CD4-positive, CD25-positive, alpha-beta regulatory T cell (primary cell): ENCODE results near the gene FHIT. TPM values are rescaled to one million over a fixed set of nuclear protein-coding genes. Genes with fewer than 3 reads are reported as not detected.
A peak's percentile ranks its signal among the peaks of the same experiment; 100 is the strongest.
"Not testable (repeated sequence)": the region's sequence is repeated elsewhere in the genome, so short reads cannot be mapped to it uniquely, and the experiment has no call there.

Experiments used
- ATAC-seq, 2 donors: fragments of 150-1000 bp; cut with Tn5 transposase; one replicate each; pipeline ENCODE4 v1.10.0; 2021; ENCODE audit warnings: low read depth in 2 of 2, moderate number of reproducible peaks in 2 of 2, moderate library complexity in 1 of 2
- DNase-seq, 3 donors: peaks; one replicate each; pipeline versions ENCODE4 v3.0.0 to v3.0.0-alpha.2; 2012 to 2022; ENCODE audit warnings: mixed read lengths in 1 of 3
- H3K27ac ChIP-seq: one replicate; pipeline ENCODE4 v1.7.0; 2013; ENCODE audit warnings: mild to moderate bottlenecking, low read length; ENCODE audit not compliant: insufficient read depth, poor library complexity, severe bottlenecking
- H3K27me3 ChIP-seq: one replicate; pipeline ENCODE4 v1.7.0; 2013; ENCODE audit warnings: low read length; ENCODE audit not compliant: control insufficient read depth, insufficient read depth
- H3K36me3 ChIP-seq: one replicate; pipeline ENCODE4 v1.7.0; 2013; ENCODE audit warnings: mild to moderate bottlenecking, low read length, moderate library complexity; ENCODE audit not compliant: control insufficient read depth, insufficient read depth
- H3K4me1 ChIP-seq: 2 replicates; pipeline ENCODE4 v1.7.0; 2013; ENCODE audit warnings: mild to moderate bottlenecking, low read length; ENCODE audit not compliant: insufficient read depth, control insufficient read depth, poor library complexity, severe bottlenecking
- H3K4me3 ChIP-seq: one replicate; pipeline ENCODE4 v1.7.0; 2013; ENCODE audit warnings: low read depth, mild to moderate bottlenecking, low read length, moderate library complexity
- H3K9me3 ChIP-seq, 2 experiments: 1 replicate in 1 of 2; 2 replicates in 1 of 2; pipeline ENCODE4 v1.7.0; 2013; ENCODE audit warnings: low read length in 2 of 2, mild to moderate bottlenecking in 1 of 2, moderate library complexity in 1 of 2; ENCODE audit not compliant: control insufficient read depth in 2 of 2
- H3K27ac Mint-ChIP-seq, 3 donors: one replicate each; pipeline ENCODE4 v1.8.0; 2020 to 2022; ENCODE audit warnings: mild to moderate bottlenecking in 3 of 3, mixed read lengths in 3 of 3, moderate library complexity in 2 of 3
- H3K27me3 Mint-ChIP-seq: one replicate; pipeline ENCODE4 v1.8.0; 2022; ENCODE audit warnings: mild to moderate bottlenecking, mixed read lengths
- H3K36me3 Mint-ChIP-seq: one replicate; pipeline ENCODE4 v1.8.0; 2020; ENCODE audit warnings: mixed read lengths
- H3K4me1 Mint-ChIP-seq, 4 donors: one replicate each; pipeline ENCODE4 v1.8.0; 2020 to 2022; ENCODE audit warnings: mixed read lengths in 4 of 4, mild to moderate bottlenecking in 1 of 4
- H3K4me3 Mint-ChIP-seq, 4 donors: one replicate each; pipeline ENCODE4 v1.8.0; 2020 to 2022; ENCODE audit warnings: mild to moderate bottlenecking in 4 of 4, mixed read lengths in 4 of 4, moderate library complexity in 3 of 4
- H3K9me3 Mint-ChIP-seq, 7 donors: one replicate each; pipeline ENCODE4 v1.8.0; 2020 to 2022; ENCODE audit warnings: mixed read lengths in 7 of 7, mild to moderate bottlenecking in 3 of 7, moderate library complexity in 2 of 7
- polyA plus RNA-seq, 4 donors: library from polyadenylated mRNA; unstranded; fragments of 300-500 nt; fragmentation: Illumina TruSeq; gene quantifications; one replicate each; pipeline ENCODE4 v1.2.3, GENCODE V29; 2021
- total RNA-seq: library from RNA; stranded (reverse); gene quantifications from one replicate; pipeline ENCODE4 v1.2.3, GENCODE V29; 2022

Gene FHIT
- total and polyA plus RNA-seq, 5 donors from 2014 or later, result 7.8 to 120 (median 14.4) TPM

DNA sequence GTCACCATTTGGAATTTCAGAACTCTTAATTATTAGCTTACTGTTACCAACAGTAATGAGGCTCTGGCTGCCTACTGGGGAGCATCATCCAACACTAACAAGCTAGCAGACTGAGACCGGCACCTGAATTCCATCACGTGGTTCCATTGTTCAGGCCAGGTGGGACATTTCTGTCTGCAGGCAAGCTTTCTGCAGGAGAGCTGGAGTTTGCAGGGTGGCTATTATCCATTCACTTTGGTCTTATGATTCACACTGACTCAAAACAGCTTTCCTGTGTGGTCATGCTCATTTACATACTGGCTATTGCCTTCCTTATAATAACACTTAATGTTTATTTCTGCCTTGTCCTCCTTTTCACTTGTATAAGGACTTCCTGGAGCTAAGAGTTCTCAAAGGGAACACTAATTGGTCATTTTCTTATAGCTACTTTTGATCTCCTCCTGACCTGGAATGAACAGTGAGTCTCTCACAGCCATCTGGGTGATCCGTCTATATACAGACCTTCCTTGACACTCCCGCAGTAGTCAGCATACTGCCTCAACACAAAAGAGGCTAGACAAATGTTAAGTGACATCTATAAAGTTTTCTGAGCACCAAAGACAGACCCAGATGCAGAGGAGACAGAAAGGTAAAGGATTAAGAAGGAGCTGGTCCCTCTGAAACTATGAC lies 695.4 kb downstream of the FHIT start:
- Histone ChIP-seq H3K27ac (no peak overlapping the region), H3K4me3 (no peak overlapping the region), H3K9me3 (no peaks in the 10 kb centered on the region), H3K4me1 (no peaks in the 10 kb centered on the region), H3K27me3 (no peaks in the 10 kb centered on the region), H3K36me3 (no peaks in the 10 kb centered on the region)
- Mint-ChIP-seq H3K27me3 (no peaks in the 10 kb centered on the region), H3K27ac (no peak overlapping the region), H3K36me3 (no peaks in the 10 kb centered on the region), H3K4me3 (no peak overlapping the region), H3K9me3 (peaks cover 0 to 6% (median 0%) of the 10 kb centered on the region in 7 donors), H3K4me1 (peaks cover 0 to 3% (median 0%) of the 10 kb centered on the region in 4 donors)
- DNase-seq, result peak in 1 of 3 donors; percentile 64
- no peak for ATAC-seq

- DNase-seq (peak in 1 of 3 donors; percentile 61), ATAC-seq (no peak)
- H3K9me3 ChIP-seq, result no peaks in the 10 kb centered on the region
- H3K9me3 Mint-ChIP-seq, result peaks cover 0 to 6% (median 1%) of the 10 kb centered on the region in 7 donors
- H3K27me3 Mint-ChIP-seq, result no peaks in the 10 kb centered on the region
- no peak overlapping the region for H3K4me3 Mint-ChIP-seq
- H3K36me3 Mint-ChIP-seq, result no peaks in the 10 kb centered on the region
- H3K4me1 Mint-ChIP-seq, result peaks cover 0 to 3% (median 0%) of the 10 kb centered on the region in 4 donors
- no peak overlapping the region for H3K27ac Mint-ChIP-seq
- no peak overlapping the region for H3K4me3 ChIP-seq
- H3K36me3 ChIP-seq, result no peaks in the 10 kb centered on the region
- no peak overlapping the region for H3K27ac ChIP-seq
- H3K4me1 ChIP-seq, result no peaks in the 10 kb centered on the region
- no peaks in the 10 kb centered on the region for H3K27me3 ChIP-seq
Measured at GRCh38 chr3:60553144-60553543, 698.1 kb downstream of the FHIT start.

GRCh38 chr3:60552581-60552980 lies 698.7 kb downstream of the FHIT start:
- Mint-ChIP-seq H3K27ac (no peak overlapping the region), H3K36me3 (no peaks in the 10 kb centered on the region), H3K4me3 (no peak overlapping the region), H3K4me1 (peaks cover 0 to 3% (median 0%) of the 10 kb centered on the region in 4 donors), H3K9me3 (peaks cover 0 to 6% (median 1%) of the 10 kb centered on the region in 7 donors), H3K27me3 (no peaks in the 10 kb centered on the region)
- H3K9me3 ChIP-seq, result no peaks in the 10 kb centered on the region
- no peaks in the 10 kb centered on the region for H3K4me1 ChIP-seq
- ATAC-seq, result no peak
- H3K27me3 ChIP-seq, result no peaks in the 10 kb centered on the region
- H3K4me3 ChIP-seq, result no peak overlapping the region
- H3K36me3 ChIP-seq, result no peaks in the 10 kb centered on the region
- H3K27ac ChIP-seq, result no peak overlapping the region
- DNase-seq, result peak in 1 of 3 donors; percentile 26

DNA sequence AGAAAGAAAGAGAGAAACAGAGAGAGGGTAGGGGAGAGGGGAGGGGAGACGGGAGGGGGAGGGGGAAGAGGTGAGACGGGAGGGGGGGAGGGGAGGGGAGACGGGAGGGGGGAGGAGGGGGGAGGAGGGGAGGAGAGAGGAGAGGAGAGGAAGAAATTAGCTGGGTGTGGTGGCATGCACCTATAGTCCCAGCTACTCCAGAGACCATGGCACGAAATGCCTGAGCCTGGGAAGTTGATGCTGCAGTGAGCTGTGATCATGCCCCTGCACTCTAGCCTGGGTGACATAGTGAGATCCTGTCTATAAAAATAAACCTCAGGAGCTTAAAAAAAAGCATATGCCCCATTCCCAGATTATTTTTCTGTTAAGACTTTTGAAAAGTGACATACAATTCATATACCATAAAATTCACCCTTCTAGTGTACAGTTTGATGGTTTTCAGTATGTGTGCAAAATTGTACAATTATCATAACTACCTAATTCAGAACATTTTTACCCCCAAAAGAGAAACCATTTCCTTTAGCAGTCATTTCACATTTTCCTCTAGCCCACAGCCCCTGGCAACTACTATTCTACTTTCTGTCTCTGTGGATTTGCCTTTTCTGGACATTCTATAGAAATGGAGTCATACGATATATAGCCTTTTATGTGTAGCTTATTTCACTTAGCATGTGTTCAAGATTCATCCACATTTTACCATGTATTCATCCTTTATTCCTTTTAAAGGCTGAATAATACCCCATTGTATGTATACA lies 699.6 kb downstream of the FHIT start:
- Mint-ChIP-seq H3K36me3 (no peaks in the 10 kb centered on the region), H3K9me3 (peaks cover 0 to 7% (median 1%) of the 10 kb centered on the region in 7 donors), H3K4me1 (peaks cover 0 to 3% (median 0%) of the 10 kb centered on the region in 4 donors), H3K4me3 (no peak overlapping the region), H3K27ac (peak overlapping the region in 1 of 3 donors; percentile 37), H3K27me3 (no peaks in the 10 kb centered on the region)
- H3K9me3 ChIP-seq, result no peaks in the 10 kb centered on the region
- H3K4me3 ChIP-seq, result no peak overlapping the region
- no peaks in the 10 kb centered on the region for H3K27me3 ChIP-seq
- ATAC-seq (no peak), DNase-seq (peak in 1 of 3 donors; percentile 48)
- no peak overlapping the region for H3K27ac ChIP-seq
- H3K4me1 ChIP-seq, result no peaks in the 10 kb centered on the region
- H3K36me3 ChIP-seq, result no peaks in the 10 kb centered on the region

- Mint-ChIP-seq H3K4me1 (no peaks in the 10 kb centered on the region), H3K27ac (no peak overlapping the region), H3K36me3 (no peaks in the 10 kb centered on the region), H3K27me3 (no peaks in the 10 kb centered on the region), H3K9me3 (peaks cover 0 to 9% (median 1%) of the 10 kb centered on the region in 7 donors), H3K4me3 (no peak overlapping the region)
- H3K4me3 ChIP-seq, result no peak overlapping the region
- H3K27ac ChIP-seq, result no peak overlapping the region
- no peak for DNase-seq
- no peaks in the 10 kb centered on the region for H3K4me1 ChIP-seq
- H3K36me3 ChIP-seq, result no peaks in the 10 kb centered on the region
- no peaks in the 10 kb centered on the region for H3K27me3 ChIP-seq
- ATAC-seq, result no peak
- H3K9me3 ChIP-seq, result no peaks in the 10 kb centered on the region
Measured at GRCh38 chr3:60549863-60550262, 701.4 kb downstream of the FHIT start.

DNA sequence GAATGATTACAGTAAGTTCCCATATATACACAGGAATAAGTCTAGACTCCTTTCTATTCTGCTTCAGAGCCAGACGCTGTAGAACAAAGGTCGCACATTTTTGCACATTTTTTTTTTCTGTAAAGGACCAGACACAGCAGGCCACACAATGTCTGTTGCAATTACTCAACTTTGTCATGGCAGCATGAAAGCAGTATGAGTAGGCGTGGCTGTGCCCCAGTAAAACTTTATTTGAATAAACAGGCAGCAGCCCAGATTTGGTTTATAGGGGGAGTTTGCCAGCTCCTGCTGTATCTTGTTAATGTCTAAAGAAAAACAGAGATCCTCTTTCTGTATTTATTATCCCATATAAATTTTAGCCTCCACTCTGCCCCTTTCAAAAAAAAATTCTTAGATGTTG lies 708.3 kb downstream of the FHIT start:
- H3K27me3 ChIP-seq, result no peaks in the 10 kb centered on the region
- no peaks in the 10 kb centered on the region for H3K4me1 ChIP-seq
- no peak overlapping the region for H3K4me3 Mint-ChIP-seq
- no peak overlapping the region for H3K27ac ChIP-seq
- DNase-seq (no peak), ATAC-seq (no peak)
- no peak overlapping the region for H3K27ac Mint-ChIP-seq
- H3K9me3 Mint-ChIP-seq, result peaks cover 0 to 7% (median 0%) of the 10 kb centered on the region in 7 donors
- no peaks in the 10 kb centered on the region for H3K36me3 Mint-ChIP-seq
- H3K27me3 Mint-ChIP-seq, result peaks cover 5% of the 10 kb centered on the region
- H3K9me3 ChIP-seq, result no peaks in the 10 kb centered on the region
- H3K4me3 ChIP-seq, result no peak overlapping the region
- no peaks in the 10 kb centered on the region for H3K4me1 Mint-ChIP-seq
- H3K36me3 ChIP-seq, result no peaks in the 10 kb centered on the region

DNA sequence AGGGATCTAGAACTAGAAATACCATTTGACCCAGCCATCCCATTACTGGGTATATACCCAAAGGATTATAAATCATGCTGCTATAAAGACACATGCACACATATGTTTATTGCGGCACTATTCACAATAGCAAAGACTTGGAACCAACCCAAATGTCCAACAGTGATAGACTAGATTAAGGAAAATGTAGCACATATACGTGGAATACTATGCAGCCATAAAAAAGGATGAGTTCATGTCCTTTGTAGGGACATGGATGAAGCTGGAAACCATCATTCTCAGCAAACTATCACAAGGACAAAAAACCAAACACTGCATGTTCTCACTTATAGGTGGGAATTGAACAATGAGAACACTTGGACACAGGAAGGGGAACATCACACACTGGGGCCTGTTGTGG lies 711.9 kb downstream of the FHIT start:
- H3K27ac ChIP-seq, H3K36me3 Mint-ChIP-seq, H3K4me3 Mint-ChIP-seq, H3K4me1 Mint-ChIP-seq, ATAC-seq, H3K27ac Mint-ChIP-seq, H3K36me3 ChIP-seq, DNase-seq, H3K27me3 ChIP-seq, H3K9me3 Mint-ChIP-seq, H3K27me3 Mint-ChIP-seq, H3K4me1 ChIP-seq, H3K9me3 ChIP-seq, H3K4me3 ChIP-seq: not testable (repeated sequence)
